Measurements from ENCODE around the gene ZMYND15.

Gene ZMYND15

GRCh38 chr17:4743216-4743615 is 3.6 kb downstream of the ZMYND15 start:
- DNase-seq (ENCODE audit: low read depth in 1 of 2, low spot score in 1 of 2) = no peak

GRCh38 chr17:4743898-4744297 is 4.3 kb downstream of the ZMYND15 start:
- no peak for DNase-seq (ENCODE audit: low read depth in 1 of 2, low spot score in 1 of 2)

- DNase-seq (ENCODE audit: low read depth in 1 of 2, low spot score in 1 of 2) = no peak
Observed at GRCh38 chr17:4744999-4745969, 5.7 kb downstream of the ZMYND15 start.

GRCh38 chr17:4747847-4748246 is 8.2 kb downstream of the ZMYND15 start:
- DNase-seq (ENCODE audit: low read depth in 1 of 2, low spot score in 1 of 2) = no peak

- DNase-seq (ENCODE audit: low read depth in 1 of 2, low spot score in 1 of 2) = no peak
Observed at GRCh38 chr17:4748686-4749085, 9.1 kb downstream of the ZMYND15 start.

GRCh38 chr17:4750606-4751005 is 11.0 kb downstream of the ZMYND15 start:
- no peak for DNase-seq (ENCODE audit: low read depth in 1 of 2, low spot score in 1 of 2)

- DNase-seq (ENCODE audit: low read depth in 1 of 2, low spot score in 1 of 2) = no peak
Observed at GRCh38 chr17:4751932-4752331, 12.3 kb downstream of the ZMYND15 start.

GRCh38 chr17:4753392-4753791 is 13.8 kb downstream of the ZMYND15 start:
- no peak for DNase-seq (ENCODE audit: low read depth in 1 of 2, low spot score in 1 of 2)

GRCh38 chr17:4759776-4760236 is 20.2 kb downstream of the ZMYND15 start:
- DNase-seq (ENCODE audit: low read depth in 1 of 2, low spot score in 1 of 2) = no peak

GRCh38 chr17:4764595-4764994 is 25.0 kb downstream of the ZMYND15 start:
- no peak for DNase-seq (ENCODE audit: low read depth in 1 of 2, low spot score in 1 of 2)

- DNase-seq (ENCODE audit: low read depth in 1 of 2, low spot score in 1 of 2) = no peak
Observed at GRCh38 chr17:4766201-4766600, 26.6 kb downstream of the ZMYND15 start.

GRCh38 chr17:4766723-4767122 is 27.1 kb downstream of the ZMYND15 start:
- no peak for DNase-seq (ENCODE audit: low read depth in 1 of 2, low spot score in 1 of 2)

GRCh38 chr17:4768298-4768697 is 28.7 kb downstream of the ZMYND15 start:
- DNase-seq (ENCODE audit: low read depth in 1 of 2, low spot score in 1 of 2) = no peak

GRCh38 chr17:4769628-4770027 is 30.0 kb downstream of the ZMYND15 start:
- no peak for DNase-seq (ENCODE audit: low read depth in 1 of 2, low spot score in 1 of 2)

GRCh38 chr17:4771519-4772234 is 32.0 kb downstream of the ZMYND15 start, which contains the start of gene TM4SF5:
TSS of gene TM4SF5 (plus strand) at chr17:4771886. CDS start at chr17:4771923, 37 bp downstream.
- no peak for DNase-seq (ENCODE audit: low read depth in 1 of 2, low spot score in 1 of 2)

GRCh38 chr17:4772235-4772613 is 32.6 kb downstream of the ZMYND15 start:
- no peak for DNase-seq (ENCODE audit: low read depth in 1 of 2, low spot score in 1 of 2)

- DNase-seq (ENCODE audit: low read depth in 1 of 2, low spot score in 1 of 2) = no peak
Observed at GRCh38 chr17:4777969-4778760, 38.5 kb downstream of the ZMYND15 start.

- DNase-seq (ENCODE audit: low read depth in 1 of 2, low spot score in 1 of 2) = no peak
Observed at GRCh38 chr17:4780325-4780955, 40.8 kb downstream of the ZMYND15 start.

- DNase-seq (ENCODE audit: low read depth in 1 of 2, low spot score in 1 of 2) = no peak
Observed at GRCh38 chr17:4782652-4783051, 43.0 kb downstream of the ZMYND15 start.

GRCh38 chr17:4785311-4786105 is 45.9 kb downstream of the ZMYND15 start:
- no peak for DNase-seq (ENCODE audit: low read depth in 1 of 2, low spot score in 1 of 2)
